GM19099 (cell line): ENCODE data around the gene DERA.

Source experiments
- POLR2A ChIP-seq: IDR thresholded peaks from 3 replicates; pipeline ENCODE4 v1.6.1; 2011; ENCODE audit warnings: low read depth; ENCODE audit not compliant: insufficient read length; ENCODE audit errors: extremely low read depth

DERA gene

DNA sequence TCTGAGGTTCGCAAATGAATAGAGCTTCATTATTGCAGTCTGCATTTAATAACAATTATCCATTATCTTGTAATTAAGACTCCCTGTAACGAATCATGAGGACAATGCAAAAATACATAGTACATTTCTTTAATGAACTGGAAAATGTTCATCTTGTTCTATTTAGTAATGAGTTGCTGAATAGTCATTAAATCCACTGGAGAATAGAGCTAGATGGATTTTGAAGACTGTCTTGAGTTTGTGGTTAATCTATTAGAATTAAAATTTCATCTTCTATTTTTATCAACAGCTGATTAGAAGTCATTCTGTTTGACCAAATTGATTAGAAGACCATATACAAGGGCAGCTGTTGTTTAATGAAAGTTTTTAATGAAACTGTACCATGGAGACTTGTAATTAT is 107.2 kb downstream of the DERA start:
- TF ChIP-seq POLR2A: no peak

DNA sequence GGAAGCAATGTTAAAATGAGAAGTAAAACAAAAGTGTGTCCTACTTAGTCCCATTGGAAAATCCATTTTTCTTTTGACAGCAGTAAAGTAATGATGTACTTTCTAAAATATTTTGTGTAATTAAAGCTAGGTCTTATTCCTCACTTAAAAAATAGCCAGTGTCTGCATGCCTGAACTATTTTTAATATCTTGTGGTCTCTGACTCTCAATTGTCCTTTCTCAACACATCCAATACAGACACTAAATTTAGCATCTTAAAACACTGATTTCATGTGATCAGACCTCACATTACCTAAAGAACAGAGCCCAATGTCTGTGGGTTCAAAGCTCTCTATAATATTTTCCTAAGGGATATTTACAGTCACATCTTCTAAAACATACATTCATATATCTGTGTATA is 108.0 kb downstream of the DERA start:
- TF ChIP-seq POLR2A: no peak

DNA sequence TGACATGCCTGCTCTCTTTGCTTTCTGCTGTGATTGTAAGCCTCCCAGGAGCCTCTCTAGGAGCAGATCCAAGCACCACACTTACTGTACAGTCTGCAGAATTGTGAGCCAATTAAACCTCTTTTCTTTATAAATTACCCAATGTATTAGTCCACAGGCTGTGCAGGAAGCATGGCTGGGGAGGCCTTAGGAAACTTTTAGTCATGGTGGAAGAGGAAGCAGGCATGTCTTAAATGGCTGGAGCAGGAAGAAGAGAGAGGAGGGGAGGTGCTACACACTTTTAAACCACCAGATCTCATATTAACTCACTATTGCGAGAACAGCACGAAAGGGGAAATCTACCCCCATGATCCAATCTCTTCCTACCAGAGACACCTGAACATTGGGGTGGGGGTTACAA is 108.9 kb downstream of the DERA start:
- no peak for TF ChIP-seq POLR2A

DNA sequence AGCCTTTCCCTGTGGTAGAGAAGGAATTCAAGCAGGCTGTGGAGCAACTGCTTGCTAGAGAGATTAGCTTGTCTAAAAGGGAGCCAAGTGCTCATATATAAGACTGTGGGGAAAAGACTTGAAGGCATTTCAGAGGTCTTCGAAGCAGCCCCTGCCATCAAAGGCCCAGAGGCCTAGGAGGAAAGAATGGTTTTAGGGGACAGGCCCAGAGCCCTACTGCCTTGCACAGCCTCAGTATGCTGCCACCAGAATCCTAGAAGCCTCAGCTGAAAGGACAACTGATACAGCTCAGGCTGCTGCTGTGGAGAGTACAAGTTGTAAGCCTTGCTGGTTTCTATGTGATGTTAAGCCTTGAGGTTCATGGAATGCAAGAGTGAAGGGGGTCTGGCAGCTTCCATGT is 109.9 kb downstream of the DERA start:
- no peak for TF ChIP-seq POLR2A

DNA sequence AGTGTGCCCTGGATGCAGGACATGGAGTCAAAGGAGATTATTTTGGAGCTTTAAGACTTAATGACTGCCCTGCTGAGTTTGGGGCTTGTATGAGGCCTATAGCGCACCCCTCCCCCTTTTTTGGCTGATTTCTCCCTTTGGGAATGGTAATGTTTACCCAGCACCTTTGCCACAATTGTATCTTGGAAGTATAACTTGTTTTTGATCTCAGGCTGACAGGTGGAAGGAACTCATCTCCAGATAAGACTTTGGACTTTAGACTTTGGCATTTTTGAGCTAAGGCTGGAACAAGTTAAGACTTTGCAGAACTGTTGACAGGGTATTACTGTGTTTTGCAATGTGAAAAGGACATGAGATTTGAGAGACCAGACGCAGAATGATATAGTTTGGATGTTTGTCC is 110.5 kb downstream of the DERA start:
- TF ChIP-seq POLR2A: no peak

DNA sequence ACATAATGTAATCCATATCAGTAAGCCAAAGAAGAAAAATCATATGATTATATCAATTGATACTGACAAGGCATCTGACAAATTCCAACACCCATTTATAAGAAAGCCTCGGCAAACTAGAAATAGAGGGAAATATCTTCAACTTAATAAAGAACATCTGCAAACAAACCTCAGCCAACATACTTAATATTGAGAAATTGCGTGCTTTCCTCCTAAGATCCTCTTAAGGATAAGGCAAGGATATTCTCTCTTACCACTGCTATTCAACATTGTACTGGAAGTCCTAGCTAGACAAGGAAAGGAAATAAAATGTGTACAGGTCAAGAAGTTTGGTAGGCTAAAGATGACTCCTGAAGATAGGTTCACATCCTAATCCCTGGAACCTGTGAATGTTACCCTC is 115.9 kb downstream of the DERA start:
- TF ChIP-seq POLR2A: no peak

DNA sequence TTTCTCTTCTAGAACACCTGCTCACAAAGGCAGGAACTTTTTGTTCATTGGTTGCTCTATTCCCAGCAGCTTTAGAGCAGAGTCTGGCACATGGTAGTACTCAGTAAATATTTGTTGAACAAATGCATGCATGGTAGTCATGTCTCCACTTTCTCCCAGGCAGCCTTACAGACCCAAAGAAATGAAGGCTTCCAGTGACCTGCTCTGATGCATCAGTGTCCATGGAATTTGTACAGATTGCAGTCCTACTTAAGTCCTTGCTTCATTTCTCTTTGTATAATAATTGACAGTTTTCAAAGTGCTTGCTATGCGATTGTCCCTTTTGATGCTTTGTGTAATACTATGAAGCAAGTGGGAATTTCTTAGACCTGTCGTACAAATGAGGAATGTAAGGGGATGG is 119.6 kb downstream of the DERA start:
- no peak for TF ChIP-seq POLR2A

DNA sequence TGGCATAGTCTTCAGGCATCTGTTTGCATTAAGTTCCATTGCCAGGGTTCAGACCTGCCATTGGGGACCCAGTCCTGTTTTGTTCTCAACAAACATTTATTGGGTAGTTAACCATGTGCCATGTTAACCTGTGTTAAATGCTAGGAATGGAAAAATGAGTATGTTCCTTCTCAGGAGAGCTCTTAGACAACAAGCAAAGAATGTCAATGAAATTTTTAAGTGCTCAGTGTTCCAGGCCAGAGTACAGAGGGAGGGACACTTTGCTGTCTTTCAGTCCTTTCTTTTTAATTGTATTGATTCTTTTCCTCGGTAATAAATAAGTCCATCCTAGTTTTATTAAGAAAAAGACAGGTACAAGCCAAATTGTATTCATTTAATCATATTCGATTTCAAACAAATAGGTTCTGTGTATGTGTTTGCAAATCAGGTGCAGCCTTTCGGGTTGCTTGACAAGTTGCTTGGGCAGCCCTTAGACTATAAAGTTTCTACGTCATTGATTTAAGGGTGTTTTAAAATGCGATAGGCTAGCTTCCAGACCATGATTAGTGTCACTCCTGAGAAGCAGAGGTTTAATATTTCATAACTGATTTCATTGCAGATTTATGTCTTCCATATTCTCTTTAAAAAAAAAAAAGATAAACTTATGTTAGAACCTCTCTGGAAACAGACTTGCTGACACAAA is 123.1 kb downstream of the DERA start:
- no peak for TF ChIP-seq POLR2A

DNA sequence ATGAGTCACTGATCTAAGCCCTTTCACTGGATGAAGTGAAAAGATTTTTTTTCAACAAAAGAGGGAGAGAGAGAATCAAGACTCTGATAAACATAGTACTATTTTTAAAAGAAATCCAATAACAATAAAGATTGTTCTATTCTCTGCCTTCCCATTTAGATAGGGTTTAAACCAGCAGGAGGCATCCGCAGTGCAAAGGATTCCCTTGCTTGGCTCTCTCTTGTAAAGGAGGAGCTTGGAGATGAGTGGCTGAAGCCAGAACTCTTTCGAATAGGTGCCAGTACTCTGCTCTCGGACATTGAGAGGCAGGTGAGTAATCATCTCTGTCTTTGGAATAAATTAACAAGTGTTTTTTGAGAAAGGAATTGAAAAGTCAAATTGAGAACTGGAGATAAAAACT is 124.9 kb downstream of the DERA start:
- TF ChIP-seq POLR2A: no peak

DNA sequence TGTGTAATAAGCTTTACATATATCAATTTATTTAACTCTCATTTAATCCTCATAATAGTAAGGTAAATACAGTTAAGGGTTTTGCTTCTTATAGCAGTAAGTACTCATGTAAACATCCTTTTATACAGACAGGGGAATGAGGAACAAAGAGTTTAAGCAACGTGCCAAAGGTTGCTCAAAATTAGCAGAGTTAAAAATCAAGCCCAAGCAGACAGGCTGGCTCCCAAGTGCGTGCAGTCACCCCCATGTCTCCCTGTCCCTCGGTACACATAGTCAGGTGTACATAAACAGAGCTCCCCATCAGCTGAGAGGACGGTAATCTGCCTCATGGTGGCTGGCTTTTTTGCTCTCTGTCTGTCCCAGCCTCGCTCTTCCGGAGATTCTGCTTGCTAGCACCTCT is 126.4 kb downstream of the DERA start:
- no peak for TF ChIP-seq POLR2A

DNA sequence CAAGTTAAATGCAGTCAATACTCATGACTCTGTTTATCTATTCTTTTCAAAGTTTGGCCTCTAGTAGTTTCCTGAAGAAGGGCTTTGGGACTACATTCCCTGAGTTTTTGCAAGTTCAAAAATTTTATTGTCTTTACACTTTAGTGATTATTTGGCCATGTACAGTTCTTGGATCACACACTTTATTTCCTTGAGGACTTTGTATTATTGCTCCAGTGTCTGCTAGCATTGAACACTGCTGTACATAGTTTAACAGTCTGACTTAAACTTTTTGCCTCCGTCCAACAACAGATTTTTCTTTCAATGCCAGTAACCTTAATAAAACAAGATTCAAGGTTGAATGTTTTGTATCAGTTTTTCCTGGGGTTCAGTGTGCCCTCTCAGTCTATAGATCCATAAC is 132.3 kb downstream of the DERA start:
- no peak for TF ChIP-seq POLR2A

DNA sequence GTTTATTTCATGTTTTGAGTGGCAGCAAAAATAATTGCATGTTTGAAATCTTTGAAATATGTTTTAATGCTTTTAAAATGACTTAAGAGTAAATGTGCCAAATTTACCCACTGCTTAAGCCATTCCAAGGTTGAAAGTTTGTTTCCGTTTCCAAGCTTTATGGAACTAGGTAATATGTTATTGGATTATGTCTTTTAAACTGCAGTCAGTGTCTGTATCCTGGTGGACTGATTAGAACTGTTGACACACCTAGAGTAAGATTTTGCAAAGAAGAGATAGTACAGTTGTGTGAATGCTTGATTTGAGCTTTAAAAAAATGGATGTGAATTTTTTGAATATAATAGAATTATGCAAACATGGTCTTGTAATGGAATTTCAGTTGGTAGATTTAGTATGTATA is 135.1 kb downstream of the DERA start:
- TF ChIP-seq POLR2A: no peak

DNA sequence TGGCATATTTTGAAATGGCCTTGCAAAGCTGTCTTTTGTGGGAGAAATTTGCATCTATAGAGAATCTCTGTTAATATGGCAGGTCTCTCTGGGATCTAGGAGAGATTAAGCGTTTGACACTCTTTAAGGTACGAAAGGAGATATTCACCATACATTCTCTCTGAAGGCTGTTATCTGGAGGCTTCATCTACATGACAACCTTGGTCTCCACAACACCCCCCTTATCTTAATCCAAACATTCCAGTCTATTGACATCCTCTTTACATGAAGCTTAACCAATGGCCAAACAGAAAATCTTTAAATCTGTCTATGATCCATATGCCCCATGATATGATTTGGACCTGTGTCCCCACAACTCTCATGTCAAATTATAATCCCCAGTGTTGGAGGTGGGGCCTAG is 137.4 kb downstream of the DERA start:
- no peak for TF ChIP-seq POLR2A

DNA sequence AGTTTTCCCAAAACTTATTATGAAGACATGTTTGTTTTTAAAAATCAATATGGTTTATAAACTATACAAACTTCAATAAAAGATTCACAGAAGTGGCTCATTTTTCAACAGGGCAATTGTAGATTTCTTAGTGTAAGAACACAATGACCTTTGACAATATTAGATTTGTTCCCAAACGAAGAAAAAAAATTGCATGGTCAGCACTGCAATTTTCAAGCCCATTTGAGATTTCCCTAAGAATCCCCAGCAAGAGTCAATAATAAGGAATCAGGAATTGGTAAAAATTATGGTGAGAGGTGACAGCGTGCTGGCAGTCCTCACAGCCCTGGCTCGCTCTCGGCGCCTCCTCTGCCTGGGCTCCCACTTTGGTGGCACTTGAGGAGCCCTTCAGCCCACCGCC is 145.8 kb downstream of the DERA start:
- TF ChIP-seq POLR2A: no peak

DNA sequence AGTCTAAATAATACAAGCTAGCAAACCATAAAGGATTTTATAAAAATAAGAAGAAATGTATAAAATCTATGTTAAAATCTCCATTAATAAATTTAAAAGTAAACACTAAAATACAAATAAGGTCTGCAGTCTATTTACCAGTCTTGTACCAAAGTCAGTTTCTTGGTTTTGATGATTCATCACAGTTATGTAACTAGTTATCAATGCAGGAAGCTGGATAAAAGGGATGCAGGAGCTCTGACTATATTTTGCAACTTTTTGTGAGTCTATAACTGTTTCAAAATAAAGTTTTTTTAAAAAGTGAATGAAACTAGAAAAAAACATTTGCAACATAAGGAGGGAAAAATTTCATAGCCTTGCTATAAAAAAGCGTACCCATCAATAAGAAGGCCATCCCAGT is 151.5 kb downstream of the DERA start:
- no peak for TF ChIP-seq POLR2A

DNA sequence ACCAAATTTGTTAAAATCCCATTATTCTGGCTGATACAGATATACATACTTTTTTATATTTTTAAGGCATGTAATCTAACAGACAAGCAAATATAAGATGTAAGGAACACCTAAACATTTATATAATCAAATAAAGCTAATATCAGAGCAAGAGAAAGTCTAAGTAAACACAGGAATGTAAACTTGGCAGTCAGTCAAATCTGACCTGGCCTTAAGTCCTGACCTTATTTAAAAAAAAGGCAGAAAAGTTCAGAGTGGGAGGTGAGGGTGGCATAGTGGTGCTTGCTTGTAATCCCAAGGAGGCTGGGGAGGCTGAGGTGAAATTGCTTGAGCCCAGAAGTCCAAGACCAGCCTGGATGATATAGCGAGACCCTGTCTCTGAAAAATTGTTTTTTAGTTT is 152.6 kb downstream of the DERA start:
- TF ChIP-seq POLR2A: no peak

DNA sequence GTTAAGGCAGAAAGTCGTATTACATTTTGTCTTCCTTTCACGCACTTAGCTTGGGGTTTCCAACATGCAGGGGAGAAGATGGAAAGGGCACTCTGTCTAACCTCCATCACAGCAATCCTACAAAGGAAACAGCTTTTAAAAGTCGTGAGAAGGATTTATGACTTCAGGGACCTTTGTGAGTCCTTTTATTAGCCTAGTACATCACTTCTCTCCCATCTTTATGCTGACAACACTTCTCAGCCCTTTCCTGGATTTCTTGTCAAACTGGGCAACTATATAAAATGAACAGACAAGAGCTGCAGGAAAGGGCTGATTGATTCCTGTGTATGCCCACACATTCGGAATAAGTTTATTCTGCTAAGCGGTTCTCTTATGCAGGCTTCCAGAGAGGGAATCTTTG is 159.0 kb downstream of the DERA start:
- TF ChIP-seq POLR2A: no peak
